H1 (cell line): ENCODE results near the gene FRAT2. TPM values are rescaled to one million over a fixed set of nuclear protein-coding genes. Genes with fewer than 3 reads are reported as not detected.

Experiments used
- BRCA1 ChIP-seq: IDR thresholded peaks from 2 replicates; pipeline ENCODE4 v1.6.1; 2012; ENCODE audit warnings: low read depth, low read length, improper control_type of control experiment
- CHD1 ChIP-seq: IDR thresholded peaks from 2 replicates; pipeline ENCODE4 v1.6.1; 2012; ENCODE audit warnings: low read depth, low read length, improper control_type of control experiment
- CTBP2 ChIP-seq: IDR thresholded peaks from 2 replicates; pipeline ENCODE4 v1.7.0; 2011; ENCODE audit warnings: borderline replicate concordance, mild to moderate bottlenecking, moderate library complexity, mixed read lengths, low read length; ENCODE audit not compliant: insufficient read depth, insufficient read length
- POLR2AphosphoS5 ChIP-seq: IDR thresholded peaks from 2 replicates; pipeline ENCODE4 v1.6.1; 2011; ENCODE audit warnings: low read depth, low read length
- USF2 ChIP-seq: IDR thresholded peaks from 2 replicates; pipeline ENCODE4 v1.6.1; 2011; ENCODE audit warnings: low read length, improper control_type of control experiment
- YY1 ChIP-seq: IDR thresholded peaks from 2 replicates; pipeline ENCODE4 v1.6.1; 2011; ENCODE audit warnings: low read depth, mild to moderate bottlenecking, low read length
- polyA plus RNA-seq, 7 experiments: library from polyadenylated mRNA; depleted of rRNA in 3 of 7; stranded (reverse) in 5 of 7; unstranded in 2 of 7; fragments of >200 nt in 5 of 7; fragments of 200-250 nt in 2 of 7; gene quantifications; 1 replicate in 5 of 7; 2 replicates in 1 of 7; 4 replicates in 1 of 7; pipeline versions ENCODE4 v1.2.1 to v1.2.3, GENCODE V29; 2011 to 2013; ENCODE audit warnings: missing spikeins in 2 of 7, mixed read lengths in 2 of 7
- total RNA-seq: library from RNA; stranded (reverse); fragmentation: NEBNext Ultra II Directional; extraction: Animal tissue kit (Norgen Biotek cat#: 25700); gene quantifications from 2 replicates; pipeline ENCODE4 v1.2.1, GENCODE V29; 2021

The FRAT2 gene
- total and polyA plus RNA-seq, 2 of the 8 experiments (the other 6 are each of a cell fraction or from before 2014, with no cell fraction given): 47.4 to 83.0 TPM

GRCh38 chr10:97336006-97336405 lies 1.5 kb upstream of the FRAT2 start (continued):
- TF ChIP-seq CTBP2 (no peak), USF2 (no peak), YY1 (no peak), POLR2AphosphoS5 (no peak), BRCA1 (no peak), CHD1 (no peak)
